ENCODE data around the gene PRDM16.

Gene PRDM16

DNA sequence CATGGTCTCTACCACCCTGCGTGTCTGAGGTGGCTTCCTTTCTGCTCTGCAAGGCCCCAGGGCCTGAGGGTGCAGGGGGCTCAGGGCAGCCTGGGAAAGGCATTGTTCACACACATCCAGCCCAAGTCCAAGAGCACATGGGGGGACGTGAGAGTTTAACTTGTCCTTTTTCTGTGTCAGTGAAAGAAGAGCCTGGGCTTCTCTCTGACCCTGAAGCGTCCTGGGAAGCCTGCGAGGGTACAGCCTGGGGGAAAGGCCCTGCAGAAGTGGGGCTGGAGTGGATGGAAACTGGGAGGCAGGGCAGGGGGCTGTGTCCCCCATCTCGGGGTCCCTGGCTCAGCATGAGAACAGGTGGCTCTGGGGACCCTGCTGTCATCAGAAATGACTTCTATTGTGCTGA lies 181.6 kb downstream of the PRDM16 start:
- no peak for DNase-seq

DNA sequence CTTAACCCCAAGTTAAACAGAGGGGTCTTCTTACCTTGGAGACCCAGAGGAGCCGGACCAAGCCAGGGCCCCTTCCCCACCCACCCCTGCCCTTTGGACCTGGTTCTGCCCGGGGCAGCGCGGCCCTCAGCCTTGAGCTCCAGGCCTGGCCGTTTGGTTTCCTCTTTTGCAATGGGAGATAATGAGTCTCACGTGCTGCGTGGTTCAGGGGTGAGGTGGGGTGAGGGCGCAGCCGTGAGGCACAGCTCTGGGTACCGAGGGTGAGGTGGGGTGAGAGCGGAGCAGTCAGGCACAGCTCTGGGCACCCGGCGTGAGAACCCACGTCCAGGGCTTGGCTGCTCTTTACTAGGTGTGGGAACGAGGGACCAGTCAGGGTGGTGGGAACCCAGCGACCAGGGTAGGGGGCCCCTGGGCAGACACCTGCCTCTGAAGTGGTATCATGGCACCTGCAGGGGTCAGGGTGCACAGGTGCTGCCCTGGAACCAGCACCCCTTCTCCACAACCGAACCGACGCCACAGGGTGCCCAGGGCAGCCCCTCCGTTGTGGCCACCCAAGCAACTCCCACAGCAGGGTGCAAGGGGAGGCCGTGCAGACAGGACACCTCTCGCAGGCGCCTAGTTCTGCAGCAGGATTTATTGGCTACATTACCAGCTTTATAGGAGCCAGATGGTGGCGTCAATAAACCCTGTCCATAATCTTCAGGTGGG lies 182.2 kb downstream of the PRDM16 start:
- DNase-seq, result no peak

DNA sequence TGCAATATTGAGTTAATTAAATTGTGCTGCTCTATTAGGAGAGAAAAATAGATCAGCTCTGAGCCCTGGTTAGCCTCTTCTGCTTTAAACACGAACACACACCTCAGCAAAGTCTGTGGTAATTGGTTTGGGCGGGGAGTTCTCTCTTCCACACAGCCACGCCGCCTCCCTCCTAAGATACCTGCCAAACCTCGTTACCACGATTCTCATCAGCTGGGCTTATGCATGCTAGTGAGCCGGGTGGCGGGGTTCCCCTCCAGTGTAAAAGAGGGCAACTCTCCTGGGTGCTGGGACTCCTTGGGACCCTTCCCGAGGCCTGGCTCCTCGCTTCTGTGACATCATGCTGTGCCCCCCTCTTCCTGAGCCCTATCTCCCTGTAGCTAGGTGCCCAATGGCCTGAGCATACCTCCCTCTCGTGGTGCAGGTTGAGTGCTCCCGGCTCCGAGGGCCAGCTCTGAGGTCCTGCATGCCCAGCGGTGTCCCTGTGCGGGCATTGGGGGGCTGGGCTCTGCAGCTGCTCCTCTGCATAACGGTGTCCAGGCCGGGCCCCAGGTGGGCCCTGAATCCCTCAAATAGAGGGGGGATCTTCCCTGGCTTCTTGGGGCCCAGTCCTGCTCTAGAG lies 182.9 kb downstream of the PRDM16 start:
- no peak for DNase-seq

DNA sequence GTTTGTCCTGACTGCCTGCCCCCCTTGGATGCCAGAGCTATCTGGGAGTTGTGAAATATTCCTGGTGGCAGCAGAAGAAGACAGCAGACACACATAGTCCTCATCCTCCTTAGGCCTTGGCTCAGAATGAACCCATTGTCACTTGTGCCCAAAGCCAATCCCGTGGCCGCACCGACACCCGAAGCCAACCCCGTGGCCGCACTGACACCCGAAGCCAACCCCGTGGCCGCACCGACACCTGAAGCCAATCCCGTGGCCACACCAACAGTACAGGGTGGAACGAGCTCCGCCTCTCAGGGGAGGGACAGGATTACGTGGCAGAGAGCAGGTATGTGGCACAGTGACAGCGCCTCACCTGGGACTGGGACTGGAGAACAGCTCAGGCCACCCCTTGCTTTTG lies 186.7 kb downstream of the PRDM16 start:
- no peak for DNase-seq

DNA sequence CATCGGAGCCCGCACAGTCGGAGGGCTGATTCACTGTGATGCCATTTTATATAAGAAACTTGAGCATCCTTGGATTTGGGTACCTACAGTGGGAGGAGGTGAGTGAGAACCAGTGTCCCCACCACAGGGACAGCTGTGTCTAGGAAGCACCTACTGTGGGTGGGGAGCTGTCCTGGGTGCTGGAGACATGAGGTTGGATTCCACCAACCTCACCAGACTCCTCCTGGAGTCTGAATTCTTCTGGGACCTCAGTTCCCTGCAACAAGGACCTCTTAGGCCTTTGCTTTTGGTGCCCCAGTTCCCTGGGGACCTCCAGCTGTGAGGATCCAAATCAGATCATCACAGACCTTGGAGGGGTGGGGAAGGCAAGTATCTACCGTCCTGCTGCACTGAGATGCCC lies 188.8 kb downstream of the PRDM16 start:
- no peak for DNase-seq

DNA sequence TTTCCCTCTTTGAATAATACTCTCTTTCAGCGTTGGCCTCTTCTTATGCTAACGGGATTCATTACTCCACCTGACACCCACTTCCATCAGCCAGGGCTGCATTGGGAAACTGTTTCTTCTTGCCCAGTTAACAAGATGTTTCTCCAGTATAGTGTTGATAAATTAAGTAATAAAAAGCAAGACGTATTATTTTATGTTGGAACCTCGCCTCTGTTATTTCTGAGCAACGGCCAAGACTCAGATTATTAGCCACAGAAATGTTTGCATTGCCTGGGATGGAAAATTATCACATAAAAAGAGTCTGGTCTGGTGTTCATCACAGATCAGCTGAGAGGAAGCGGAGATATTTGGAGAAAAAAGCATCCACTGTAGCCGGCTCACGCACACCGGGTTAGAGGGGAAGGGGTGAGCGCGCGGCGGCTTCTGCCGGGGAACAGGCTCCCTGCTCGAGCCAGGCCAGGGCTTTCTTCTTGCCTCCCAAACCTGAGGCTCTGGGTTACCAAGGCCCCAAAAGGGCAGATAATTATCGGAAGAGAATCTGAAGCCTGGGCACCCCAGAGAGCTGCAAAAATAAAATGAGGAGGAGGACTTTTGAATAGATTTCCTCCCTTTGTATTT lies 189.5 kb downstream of the PRDM16 start:
- DNase-seq, result no peak

DNA sequence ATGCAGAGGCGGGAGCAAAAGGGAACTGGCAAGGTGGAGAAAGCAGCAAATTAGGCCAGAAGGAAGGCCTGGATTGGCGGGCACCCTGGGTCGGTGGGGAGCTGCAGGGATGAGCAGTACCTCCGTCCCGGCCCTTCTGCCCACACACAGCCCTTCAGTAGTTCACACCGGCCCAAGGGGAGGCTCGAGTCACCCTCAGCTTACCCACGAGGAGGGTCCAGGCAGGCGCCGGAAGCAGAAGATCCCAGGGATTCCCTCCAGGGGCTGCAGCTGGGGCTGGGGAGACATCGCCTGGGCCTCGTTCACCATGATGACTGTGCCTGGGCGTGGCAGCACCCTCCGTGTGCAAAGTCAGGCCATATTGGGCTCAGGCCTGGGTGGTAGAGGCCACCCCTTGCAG lies 190.0 kb downstream of the PRDM16 start:
- DNase-seq, result no peak

DNA sequence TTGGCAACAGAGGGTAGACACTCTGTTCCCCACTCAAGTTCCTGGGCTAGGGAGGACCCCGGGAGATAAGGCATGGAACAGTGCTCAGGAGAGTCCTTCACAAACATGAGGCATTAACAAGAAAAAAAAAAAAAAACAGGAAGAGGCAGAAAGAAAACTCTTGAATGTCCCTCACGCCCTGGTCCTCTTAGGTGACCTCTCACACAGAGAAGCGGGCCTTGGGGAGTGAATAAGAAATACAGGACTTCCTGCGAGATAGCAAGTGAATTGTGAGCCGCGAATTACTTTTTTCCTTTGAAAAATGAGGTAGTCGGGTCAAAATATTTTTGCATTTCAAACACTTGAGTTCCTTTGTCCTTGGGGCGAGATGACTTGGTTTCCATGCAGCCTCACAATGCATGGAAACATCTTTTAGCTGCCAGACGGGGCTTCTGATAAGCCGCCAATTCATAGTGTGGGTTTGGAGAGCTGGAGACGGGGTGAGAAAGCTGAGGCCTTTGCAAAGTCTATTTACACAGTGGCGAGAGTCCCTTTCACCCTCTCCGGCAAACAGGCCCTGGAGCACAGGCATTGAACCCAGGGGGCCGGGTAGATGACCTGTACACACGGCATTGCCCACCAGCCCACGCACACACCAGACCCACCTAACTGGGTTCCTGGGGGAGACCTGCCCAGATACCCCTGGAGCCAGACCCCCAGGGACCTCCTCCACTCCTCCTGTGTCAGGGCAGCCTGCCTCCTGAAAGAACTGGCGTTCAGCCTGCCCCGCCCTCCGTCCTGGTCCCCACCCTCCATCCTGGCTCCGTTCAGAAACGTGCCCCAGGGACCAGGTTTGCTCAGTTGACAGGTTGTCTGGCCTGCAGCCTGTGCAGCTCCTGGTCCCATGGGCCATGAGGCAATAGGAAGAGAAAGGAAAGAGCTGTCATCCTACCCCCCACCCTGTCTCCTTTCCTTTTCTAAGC lies 192.3 kb downstream of the PRDM16 start:
- no peak for DNase-seq

DNA sequence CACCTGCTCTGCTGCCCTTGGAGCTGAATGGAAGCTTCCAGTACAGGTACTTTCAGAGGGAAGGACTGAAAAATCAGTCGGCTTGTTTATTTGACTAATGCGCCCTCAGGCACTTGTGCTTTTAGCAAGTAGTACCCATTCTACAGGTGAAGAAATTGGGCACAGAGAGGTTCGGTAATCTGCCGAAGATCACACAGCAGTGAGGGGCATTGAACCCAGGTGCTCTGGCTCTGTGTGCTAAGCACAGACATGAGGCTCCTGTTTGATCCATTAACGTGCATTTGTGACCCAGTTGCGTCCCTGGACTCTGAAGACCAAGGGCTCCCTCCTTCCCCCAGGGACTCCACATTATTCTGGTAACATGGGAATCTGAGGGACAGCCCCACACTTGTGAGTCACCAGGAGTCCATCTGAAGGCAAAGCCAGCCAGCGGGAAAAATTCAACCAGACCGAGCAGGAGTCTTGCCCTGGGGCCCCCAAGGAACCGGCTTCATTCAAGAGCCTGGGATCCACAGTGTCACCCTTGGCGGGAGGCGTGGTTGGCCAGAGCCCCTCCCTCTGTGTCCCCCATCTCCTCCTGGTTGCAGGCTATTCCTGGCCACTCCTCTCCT lies 193.1 kb downstream of the PRDM16 start:
- DNase-seq, result no peak

DNA sequence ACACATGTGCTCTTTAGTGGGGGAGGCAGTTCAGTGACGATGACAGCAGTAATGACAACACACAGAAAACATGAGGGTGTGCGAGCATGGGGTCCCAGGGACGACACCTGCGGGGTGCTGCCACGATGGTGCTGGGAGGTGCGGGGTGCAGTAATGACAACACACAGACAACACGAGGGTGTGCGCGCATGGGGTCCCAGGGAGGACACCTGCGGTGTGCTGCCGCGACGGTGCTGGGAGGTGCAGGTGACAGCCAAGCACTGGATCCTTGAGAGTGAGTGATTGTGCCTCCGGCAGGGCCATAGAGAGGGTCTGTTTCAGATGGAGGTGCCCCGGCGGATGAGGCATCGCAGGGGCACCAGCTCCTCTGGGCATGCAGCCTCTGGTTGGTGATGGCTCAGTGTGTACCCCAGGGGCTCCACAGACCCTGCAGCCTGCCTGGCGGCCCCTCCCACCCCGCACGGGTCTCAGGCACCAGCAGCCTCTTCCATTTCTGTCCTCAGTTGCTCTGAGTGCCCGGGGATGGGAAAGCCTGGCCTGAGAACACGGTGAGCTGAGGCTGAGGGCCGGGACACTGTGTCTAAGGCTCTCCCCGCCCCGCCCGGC lies 193.8 kb downstream of the PRDM16 start:
- DNase-seq, result no peak

DNA sequence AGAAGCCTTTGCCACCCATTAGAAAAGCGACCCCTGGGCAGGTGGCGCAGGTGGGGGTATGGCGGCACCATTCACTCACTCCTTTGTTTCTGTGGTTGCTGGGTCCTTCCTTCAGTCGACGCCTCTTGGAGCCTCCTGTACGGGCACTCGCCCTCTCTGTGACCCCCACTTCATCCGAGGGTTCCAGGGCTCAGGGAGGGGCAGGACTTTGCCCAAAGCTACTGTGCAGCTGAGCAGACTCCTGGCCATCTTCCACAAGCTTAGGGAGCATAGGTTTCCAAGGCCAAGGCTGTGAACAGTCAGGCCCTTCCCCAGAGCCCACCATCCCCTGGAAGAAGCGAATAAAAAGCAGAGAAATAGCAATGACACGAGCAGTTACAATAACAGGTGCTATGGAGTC lies 194.8 kb downstream of the PRDM16 start:
- no peak for DNase-seq

DNA sequence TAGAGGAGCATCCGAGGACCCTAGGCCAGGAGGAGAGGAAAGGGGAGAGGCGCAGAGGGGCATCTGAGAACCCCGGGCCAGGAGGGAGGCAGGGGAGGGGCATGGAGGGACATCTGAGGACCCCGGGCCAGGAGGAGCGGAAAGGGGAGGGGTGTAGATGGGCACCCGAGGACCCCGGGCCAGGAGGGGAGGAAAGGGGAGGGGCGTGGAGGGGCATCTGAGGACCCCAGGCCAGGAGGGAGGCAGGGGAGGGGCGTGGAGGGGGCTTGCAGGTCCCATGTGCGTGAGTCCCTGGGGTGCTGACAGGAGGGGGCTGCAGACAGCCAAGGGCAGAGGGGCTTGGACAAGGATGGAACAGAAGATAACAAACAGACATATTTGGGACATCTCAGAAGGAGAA lies 195.5 kb downstream of the PRDM16 start:
- DNase-seq, result no peak

DNA sequence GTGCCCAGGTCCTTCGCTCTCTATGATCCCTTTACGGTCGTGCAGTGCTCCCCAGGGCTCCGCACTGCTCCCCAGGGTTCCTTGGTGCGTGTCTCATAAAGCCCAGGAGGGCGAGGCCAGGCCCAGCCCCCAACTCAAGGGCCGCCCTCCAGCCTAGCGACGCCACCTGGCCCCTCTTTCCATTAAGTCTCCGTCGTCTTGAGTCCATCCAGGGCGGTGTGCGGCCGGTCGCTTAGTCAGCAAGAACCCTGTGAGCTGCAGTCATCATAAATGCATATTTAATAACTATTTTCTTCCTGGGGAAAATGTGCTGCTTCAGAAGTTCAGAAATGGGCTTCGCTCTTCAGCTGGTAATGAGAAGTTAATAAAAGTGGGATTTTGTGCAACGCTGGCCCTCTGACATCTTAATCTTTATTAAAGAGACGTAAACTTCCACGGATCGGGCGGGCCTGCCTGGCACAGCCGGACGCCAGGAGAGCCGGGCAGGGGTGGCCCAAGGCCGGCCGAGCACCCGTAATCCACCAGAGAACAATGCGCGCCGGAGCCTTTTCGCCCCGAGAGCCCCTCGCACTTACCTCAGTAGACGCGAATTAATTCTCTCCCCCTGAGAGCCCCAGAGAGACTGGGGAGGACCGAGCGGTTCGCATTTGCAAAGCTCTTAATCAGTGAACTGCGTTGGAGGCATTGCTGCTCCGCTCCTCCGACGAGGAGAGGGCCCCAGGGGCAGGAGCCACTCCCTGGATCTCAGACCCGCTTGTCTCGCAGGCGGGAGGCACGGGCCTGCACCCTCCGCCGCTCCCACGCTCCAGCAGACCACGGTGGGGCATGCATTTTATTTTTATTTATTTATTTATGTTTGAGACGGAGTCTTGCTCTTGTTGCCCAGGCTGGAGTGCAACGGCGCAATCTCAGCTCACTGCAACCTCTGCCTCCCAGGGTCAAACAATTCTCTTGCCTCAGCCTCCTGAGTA lies 197.1 kb downstream of the PRDM16 start:
- DNase-seq, result no peak

DNA sequence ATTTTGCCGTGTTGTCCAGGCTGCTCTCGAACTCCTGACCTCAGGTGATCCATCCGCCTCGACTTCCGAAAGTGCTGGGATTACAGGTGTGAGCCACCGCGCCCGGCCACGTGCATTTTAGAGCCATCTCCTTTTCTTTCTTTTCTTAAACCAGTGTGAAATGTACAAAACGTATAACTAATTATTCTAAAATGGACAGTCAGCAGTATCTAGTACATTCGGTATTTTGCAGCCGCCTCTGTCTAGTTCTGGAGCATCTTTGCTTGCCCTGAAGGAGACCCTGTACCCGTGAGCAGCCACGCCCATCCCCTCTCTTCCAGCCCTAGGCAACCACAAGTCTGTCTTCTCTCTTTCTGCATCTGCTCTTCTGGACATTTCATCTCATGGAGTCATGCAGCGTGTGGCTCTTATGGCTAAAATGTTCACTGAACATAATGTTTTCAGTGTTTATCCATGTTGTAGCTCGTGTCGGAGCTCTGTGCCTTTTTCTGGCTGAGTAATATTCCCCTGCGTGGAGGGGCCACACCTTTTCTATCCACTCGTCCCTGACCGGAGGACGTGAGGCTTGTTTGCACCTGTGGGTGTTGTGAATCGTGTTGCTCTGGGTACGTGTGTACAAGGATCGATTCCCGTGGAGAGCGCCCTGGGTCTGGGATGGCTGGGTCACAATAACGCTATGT lies 198.0 kb downstream of the PRDM16 start:
- no peak for DNase-seq

DNA sequence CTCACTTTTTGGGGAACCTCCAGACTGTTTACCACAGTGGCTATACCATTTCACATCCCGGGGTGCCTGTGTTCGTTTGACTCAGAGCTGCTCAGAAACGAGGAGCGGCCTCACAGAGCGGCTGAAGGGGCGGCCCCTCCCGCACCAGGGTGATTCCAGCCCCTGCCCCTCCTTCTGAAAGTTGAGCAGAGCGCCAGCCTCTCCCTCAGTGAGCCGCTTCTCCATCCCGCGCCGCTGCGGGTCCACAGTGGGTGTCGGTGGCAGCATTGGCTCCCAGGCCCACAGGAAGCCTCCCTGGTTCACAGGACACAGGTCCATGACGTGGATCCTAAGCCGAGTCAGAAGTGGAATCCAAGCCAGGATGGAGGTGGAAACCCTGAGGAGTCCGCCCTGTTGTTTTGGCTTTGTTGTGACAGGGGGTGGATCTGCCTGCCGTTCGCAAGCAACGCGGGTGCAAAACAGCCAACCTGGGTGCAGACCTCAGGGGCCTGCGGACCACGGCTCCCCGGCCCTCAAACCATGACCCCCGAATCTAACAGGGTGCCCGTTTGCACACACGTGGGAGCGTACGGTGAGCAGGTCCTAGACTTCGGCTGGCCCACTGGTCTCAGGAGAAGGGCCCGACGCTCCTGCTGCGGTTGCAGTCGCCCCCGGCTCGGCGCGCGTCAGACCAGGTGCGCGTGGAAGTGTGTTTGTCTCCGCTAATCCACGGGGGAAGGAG lies 198.7 kb downstream of the PRDM16 start:
- DNase-seq, result no peak

DNA sequence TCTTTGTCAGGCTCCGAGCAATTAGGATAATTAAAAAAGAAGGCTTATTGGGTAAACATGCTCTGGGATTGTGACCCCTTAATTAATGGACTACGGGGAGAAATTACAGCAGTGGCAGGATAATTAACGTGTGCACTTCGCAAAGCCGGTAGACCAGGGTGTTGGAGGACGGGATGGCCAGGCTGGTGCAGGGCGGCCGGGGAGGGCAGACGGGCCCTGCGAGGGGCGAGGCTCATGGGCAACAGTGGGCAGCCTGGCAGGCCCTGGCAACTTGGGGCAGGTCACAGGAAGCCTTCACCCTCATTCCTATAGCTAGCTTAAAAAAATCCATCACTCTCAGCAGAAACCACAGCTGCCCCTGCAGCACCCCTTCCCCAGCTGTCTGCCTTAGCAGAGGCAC lies 199.3 kb downstream of the PRDM16 start:
- no peak for DNase-seq

DNA sequence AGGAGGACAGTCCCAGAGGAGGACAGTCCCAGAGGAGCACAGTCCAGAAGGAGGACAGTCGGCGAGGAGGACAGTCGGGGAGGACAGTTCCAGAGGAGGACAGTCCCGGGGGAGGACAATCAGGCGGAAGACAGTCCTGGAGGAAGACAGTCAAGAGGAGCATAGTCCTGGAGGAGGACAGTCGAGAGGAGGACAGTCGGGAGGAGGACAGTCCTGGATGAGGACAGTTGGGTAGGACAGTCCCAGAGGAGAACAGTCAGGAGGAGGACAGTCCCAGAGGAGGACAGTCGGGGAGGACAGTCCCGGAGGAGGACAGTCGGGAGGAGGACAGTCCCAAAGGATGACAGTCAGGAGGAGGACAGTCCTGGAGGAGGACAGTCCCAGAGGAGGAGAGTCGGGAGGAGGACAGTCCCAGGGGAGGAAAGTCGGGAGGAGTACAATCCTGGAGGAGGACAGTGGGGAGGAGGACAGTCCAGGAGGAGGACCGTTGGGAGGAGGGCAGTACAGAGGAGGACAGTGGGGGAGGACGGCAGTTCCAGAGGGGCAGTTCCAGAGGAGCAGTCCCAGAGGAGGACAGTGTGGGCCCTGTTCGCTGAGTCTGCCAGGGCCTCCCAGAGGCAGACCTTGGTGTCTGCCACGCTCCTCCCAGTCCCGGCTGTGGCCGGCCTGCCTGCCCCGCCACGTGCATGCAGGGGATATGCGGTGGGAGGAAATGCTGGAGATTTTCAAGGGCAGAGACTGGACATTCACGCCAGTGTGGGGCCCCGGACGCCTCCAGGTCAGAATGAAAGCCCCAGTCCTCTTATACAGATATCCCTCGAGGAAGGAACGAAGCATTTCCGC lies 201.6 kb downstream of the PRDM16 start:
- DNase-seq, result no peak

DNA sequence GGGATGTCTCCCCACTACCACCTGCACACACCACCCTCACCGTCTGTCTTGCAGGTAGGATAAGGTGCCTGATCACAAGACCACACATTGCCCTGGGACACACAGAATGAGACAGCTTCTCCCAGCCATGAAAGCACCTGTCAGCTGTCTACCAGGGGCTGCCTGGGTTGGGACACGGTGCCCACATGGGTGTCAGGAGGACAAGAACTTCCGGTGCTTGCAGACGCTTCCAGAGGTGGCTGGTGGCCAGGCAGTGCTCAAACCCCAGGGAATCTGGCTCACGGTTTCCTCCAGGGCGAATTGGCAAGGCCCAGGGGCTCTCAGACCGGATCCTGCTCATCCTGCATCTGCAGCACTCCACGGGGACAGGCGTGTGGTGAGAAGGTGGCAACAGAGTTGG lies 202.9 kb downstream of the PRDM16 start:
- DNase-seq, result no peak
